Panc1 (cell line): ENCODE results near the gene ADAMTS4. TPM values are rescaled to one million over a fixed set of nuclear protein-coding genes. Genes with fewer than 3 reads are reported as not detected.

Experiments
- ATAC-seq: fragments of 200-7000 bp; cut with Tn5 transposase; 2 replicates; pipeline ENCODE4 v1.9.1; 2020; ENCODE audit warnings: mild to moderate bottlenecking, moderate library complexity
- BruUV-seq: library from RNA; stranded (reverse); fragments of 400-500 nt; replicated peaks from 2 replicates; lab custom pipeline; 2021; lab: Mats Ljungman, UMichigan
- CTCF ChIA-PET: fragments of 300-600 bp; sonication (Branson Sonifier 250); formaldehyde crosslinking; loops from one replicate; lab custom pipeline; 2022; ENCODE audit warnings: antibody characterized with exemption; lab: Charles Lee
- POLR2A ChIA-PET: fragments of 300-600 bp; sonication (Branson Sonifier 250); formaldehyde crosslinking; loops from one replicate; lab custom pipeline; 2022; ENCODE audit warnings: antibody characterized with exemption; lab: Charles Lee
- DNase-seq: peaks from one replicate; pipeline ENCODE4 v3.0.0-alpha.2; 2010; ENCODE audit warnings: low read depth, low spot score
- H3K27ac ChIP-seq: 2 replicates; pipeline ENCODE4 v1.5.1; 2011; ENCODE audit warnings: mild to moderate bottlenecking, low read length, inconsistent platforms
- H3K27me3 ChIP-seq: fragments of 200-500 bp; sonication (Bioruptor generic); 2 replicates; pipeline ENCODE4 v1.6.0; 2014; ENCODE audit warnings: low read length, inconsistent platforms; ENCODE audit not compliant: control insufficient read depth, insufficient read depth
- H3K36me3 ChIP-seq: fragments of 200-500 bp; sonication (Bioruptor generic); 2 replicates; pipeline ENCODE4 v1.5.1; 2014; ENCODE audit warnings: inconsistent platforms, mild to moderate bottlenecking, low read length, moderate library complexity; ENCODE audit not compliant: control insufficient read depth, insufficient read depth
- H3K4me1 ChIP-seq: 2 replicates; pipeline ENCODE4 v1.5.1; 2011; ENCODE audit warnings: inconsistent platforms, mild to moderate bottlenecking, low read length, moderate library complexity; ENCODE audit not compliant: control insufficient read depth, insufficient read depth
- H3K4me3 ChIP-seq, 2 experiments: 2 replicates each; pipeline ENCODE4 v1.5.1; 2011 to 2012; ENCODE audit warnings: low read depth in 2 of 2, low read length in 2 of 2, mild to moderate bottlenecking in 2 of 2, inconsistent platforms in 1 of 2, moderate library complexity in 1 of 2
- H3K9me3 ChIP-seq: fragments of 200-500 bp; sonication (Bioruptor generic); 2 replicates; pipeline ENCODE4 v1.5.1; 2014; ENCODE audit warnings: low read depth, mild to moderate bottlenecking, inconsistent platforms, low read length, moderate library complexity; ENCODE audit not compliant: control insufficient read depth, insufficient read depth
- POLR2AphosphoS5 ChIP-seq: IDR thresholded peaks from 2 replicates; pipeline ENCODE4 v1.6.1; 2012; ENCODE audit warnings: mild to moderate bottlenecking, low read depth, low read length, moderate library complexity
- SIN3A ChIP-seq: IDR thresholded peaks from 2 replicates; pipeline ENCODE4 v1.6.1; 2012; ENCODE audit warnings: low read depth, mild to moderate bottlenecking, low read length, moderate library complexity, borderline replicate concordance; ENCODE audit not compliant: insufficient read depth
- TCF7L2 ChIP-seq: IDR thresholded peaks from 2 replicates; pipeline ENCODE4 v1.6.1; 2011; ENCODE audit warnings: mild to moderate bottlenecking, low read depth, low read length, inconsistent platforms
- in situ Hi-C: cut with HindIII; loops from 2 replicates; pipeline ENCODE4 v1.10.0; 2016; ENCODE audit warnings: low sequenced_read_pairs, low pct_unique_long_range_greater_than_20kb
- intact Hi-C: fragments of 100-400 bp; cut with micrococcal nuclease; formaldehyde crosslinking; loops from one replicate; pipeline ENCODE4 v1.10.0; 2022; ENCODE audit not compliant: unreplicated experiment
- total RNA-seq: library from RNA; stranded (reverse); gene quantifications from one replicate; pipeline ENCODE4 v1.2.1, GENCODE V29; 2021; ENCODE audit not compliant: unreplicated experiment
- TF ChIP-seq, protein P1 (sequence below), 2 experiments: IDR thresholded peaks; 2 replicates each; pipeline ENCODE4 v1.6.1; 2011 to 2012; ENCODE audit warnings: low read depth in 2 of 2, control low read depth in 1 of 2, low read length in 1 of 2, mild to moderate bottlenecking in 1 of 2, moderate library complexity in 1 of 2; ENCODE audit not compliant: insufficient read depth in 1 of 2
- TF ChIP-seq, protein P2 (sequence below): fragments of 450-650 bp; IDR thresholded peaks from 2 replicates; pipeline ENCODE4 v1.5.1; 2017; ENCODE audit warnings: mild to moderate bottlenecking

Gene ADAMTS4
- total RNA-seq, 1 experiment from 2014 or later: 0.26 TPM

DNA sequence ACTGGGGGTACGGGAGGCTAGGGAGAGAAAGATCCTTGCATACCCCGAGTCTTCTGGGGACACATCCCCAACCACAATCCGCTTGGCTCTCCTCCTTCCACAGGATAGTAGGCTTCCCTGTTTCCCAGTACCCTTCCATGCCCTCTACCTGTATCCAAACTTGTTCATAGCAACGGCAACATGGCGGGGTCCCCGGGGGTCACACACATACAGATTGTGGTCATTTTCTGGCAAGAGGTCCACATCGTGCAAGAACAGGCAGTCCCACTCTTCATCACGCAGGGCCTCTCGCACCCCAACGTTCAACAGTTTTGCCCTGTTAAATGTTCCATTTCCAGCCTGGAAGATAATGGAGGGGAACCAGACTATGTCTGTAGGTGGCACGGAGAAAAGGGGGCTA is 25.1 kb downstream of the ADAMTS4 start:
- CTCF ChIA-PET: no interaction called here
- peaks cover 10% of the 10 kb centered on the region for H3K4me1 ChIP-seq
- intact Hi-C loops: no loop called here
- H3K9me3 ChIP-seq: no peaks in the 10 kb centered on the region
- in situ Hi-C loops: no loop called here
- POLR2A ChIA-PET: interaction anchor here (0.6 kb wide), 1 partner anchor 186 kb away, joined by 3 read pairs; no protein-coding TSS in a partner anchor
- no peak overlapping the region for H3K27ac ChIP-seq
- no peaks in the 10 kb centered on the region for H3K27me3 ChIP-seq
- H3K4me3 ChIP-seq: no peak overlapping the region
- TF ChIP-seq TCF7L2 (no peak), POLR2AphosphoS5 (no peak), SIN3A (no peak)
- TF ChIP-seq, protein P1, sequence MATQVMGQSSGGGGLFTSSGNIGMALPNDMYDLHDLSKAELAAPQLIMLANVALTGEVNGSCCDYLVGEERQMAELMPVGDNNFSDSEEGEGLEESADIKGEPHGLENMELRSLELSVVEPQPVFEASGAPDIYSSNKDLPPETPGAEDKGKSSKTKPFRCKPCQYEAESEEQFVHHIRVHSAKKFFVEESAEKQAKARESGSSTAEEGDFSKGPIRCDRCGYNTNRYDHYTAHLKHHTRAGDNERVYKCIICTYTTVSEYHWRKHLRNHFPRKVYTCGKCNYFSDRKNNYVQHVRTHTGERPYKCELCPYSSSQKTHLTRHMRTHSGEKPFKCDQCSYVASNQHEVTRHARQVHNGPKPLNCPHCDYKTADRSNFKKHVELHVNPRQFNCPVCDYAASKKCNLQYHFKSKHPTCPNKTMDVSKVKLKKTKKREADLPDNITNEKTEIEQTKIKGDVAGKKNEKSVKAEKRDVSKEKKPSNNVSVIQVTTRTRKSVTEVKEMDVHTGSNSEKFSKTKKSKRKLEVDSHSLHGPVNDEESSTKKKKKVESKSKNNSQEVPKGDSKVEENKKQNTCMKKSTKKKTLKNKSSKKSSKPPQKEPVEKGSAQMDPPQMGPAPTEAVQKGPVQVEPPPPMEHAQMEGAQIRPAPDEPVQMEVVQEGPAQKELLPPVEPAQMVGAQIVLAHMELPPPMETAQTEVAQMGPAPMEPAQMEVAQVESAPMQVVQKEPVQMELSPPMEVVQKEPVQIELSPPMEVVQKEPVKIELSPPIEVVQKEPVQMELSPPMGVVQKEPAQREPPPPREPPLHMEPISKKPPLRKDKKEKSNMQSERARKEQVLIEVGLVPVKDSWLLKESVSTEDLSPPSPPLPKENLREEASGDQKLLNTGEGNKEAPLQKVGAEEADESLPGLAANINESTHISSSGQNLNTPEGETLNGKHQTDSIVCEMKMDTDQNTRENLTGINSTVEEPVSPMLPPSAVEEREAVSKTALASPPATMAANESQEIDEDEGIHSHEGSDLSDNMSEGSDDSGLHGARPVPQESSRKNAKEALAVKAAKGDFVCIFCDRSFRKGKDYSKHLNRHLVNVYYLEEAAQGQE (IDR thresholded peaks at IDR 0.05; ENCODE audit: insufficient read depth in 1 of 2, low read depth in 2 of 2, low read length in 1 of 2): no peak
- TF ChIP-seq, protein P2, sequence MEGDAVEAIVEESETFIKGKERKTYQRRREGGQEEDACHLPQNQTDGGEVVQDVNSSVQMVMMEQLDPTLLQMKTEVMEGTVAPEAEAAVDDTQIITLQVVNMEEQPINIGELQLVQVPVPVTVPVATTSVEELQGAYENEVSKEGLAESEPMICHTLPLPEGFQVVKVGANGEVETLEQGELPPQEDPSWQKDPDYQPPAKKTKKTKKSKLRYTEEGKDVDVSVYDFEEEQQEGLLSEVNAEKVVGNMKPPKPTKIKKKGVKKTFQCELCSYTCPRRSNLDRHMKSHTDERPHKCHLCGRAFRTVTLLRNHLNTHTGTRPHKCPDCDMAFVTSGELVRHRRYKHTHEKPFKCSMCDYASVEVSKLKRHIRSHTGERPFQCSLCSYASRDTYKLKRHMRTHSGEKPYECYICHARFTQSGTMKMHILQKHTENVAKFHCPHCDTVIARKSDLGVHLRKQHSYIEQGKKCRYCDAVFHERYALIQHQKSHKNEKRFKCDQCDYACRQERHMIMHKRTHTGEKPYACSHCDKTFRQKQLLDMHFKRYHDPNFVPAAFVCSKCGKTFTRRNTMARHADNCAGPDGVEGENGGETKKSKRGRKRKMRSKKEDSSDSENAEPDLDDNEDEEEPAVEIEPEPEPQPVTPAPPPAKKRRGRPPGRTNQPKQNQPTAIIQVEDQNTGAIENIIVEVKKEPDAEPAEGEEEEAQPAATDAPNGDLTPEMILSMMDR: no peak
- H3K36me3 ChIP-seq: peaks cover 25% of the 10 kb centered on the region
- DNase-seq: no peak
- no TSS peak for BruUV-seq
- ATAC-seq: no peak

DNA sequence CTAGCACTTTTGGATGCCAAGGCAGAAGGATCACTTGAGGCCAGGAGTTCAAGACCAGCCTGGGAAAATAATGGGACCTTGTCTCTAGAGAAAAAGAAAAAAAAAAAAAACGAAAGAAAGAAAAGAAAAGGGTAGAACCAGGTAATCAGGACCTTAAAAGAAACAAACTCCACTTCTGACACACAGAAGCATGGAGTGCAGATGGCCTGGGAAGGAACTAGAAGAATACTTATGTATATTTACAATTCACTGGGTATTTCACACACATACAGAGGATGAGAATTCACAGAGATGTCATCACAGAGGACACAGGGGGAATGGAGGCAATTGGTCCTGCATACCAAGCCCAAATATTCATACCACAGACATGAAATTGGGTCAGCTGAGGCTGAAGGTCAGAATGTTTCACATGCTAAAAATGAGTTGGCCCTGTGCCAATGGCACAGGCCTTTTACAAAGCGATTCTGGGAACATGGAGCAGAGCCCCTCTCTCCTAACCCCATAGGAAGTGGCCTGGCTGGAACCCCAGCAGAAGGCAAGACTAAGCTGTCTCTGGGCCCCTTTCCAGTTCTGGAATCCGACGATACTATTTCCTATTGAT is 26.0 kb downstream of the ADAMTS4 start:
- POLR2A ChIA-PET: no interaction called here
- Histone ChIP-seq H3K4me1 (peaks cover 6% of the 10 kb centered on the region), H3K36me3 (peaks cover 25% of the 10 kb centered on the region), H3K27ac (no peak overlapping the region), H3K4me3 (no peak overlapping the region), H3K9me3 (no peaks in the 10 kb centered on the region), H3K27me3 (no peaks in the 10 kb centered on the region)
- TF ChIP-seq POLR2AphosphoS5 (no peak), SIN3A (no peak), TCF7L2 (no peak)
- TF ChIP-seq, protein P1 (IDR thresholded peaks at IDR 0.05; ENCODE audit: insufficient read depth in 1 of 2, low read depth in 2 of 2, low read length in 1 of 2): no peak
- TF ChIP-seq, protein P2: no peak
- CTCF ChIA-PET: no interaction called here
- in situ Hi-C loops: no loop called here
- intact Hi-C loops: no loop called here
- DNase-seq (no peak), ATAC-seq (no peak)
- BruUV-seq: no TSS peak
